GM21786 (cell line): ENCODE results near the gene TBCK.

Experiments
- ATAC-seq: cut with Tn5 transposase; IDR thresholded peaks from one replicate; pipeline ENCODE4 v1.9.1; 2021; ENCODE audit not compliant: unreplicated experiment

The TBCK gene

GRCh38 chr4:105996845-105997244, 319.2 kb downstream of the TBCK start:
- no peak for ATAC-seq

- ATAC-seq: no peak
Observed at GRCh38 chr4:105994841-105995501, 321.0 kb downstream of the TBCK start.

- no peak for ATAC-seq
Observed at GRCh38 chr4:105994061-105994460, 321.9 kb downstream of the TBCK start.

- ATAC-seq: no peak
Observed at GRCh38 chr4:105992641-105993305, 323.2 kb downstream of the TBCK start.

GRCh38 chr4:105991726-105992125, 324.3 kb downstream of the TBCK start:
- ATAC-seq: no peak
